SW480 (cell line): ENCODE data around the gene CUBN.

ENCODE experiments used
- DNase-seq: peaks from one replicate; pipeline ENCODE4 v3.0.0-alpha.2; 2016; ENCODE audit warnings: low spot score

CUBN gene

GRCh38 chr10:16987976-16988610 is 141.5 kb downstream of the CUBN start:
- no peak for DNase-seq

DNA sequence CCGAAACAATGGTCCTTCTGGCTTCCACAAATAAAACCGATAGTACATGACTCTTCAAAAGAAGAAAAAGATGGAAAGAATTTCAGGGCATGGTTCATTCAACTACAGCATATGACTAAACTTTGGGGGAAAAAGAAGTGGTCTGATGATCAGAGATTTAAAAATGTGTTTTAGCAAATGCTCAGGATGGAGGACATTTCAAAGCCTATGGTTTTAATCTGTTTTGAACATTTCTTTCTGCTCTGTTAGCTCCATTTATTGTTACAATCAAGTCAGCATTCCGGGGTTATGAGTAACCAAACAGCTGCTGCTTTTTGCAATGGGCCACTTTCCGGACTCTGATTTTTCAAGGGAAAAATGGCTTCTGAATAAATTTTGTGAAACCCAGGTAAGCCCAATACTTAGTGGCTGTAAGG is 142.4 kb downstream of the CUBN start:
- no peak for DNase-seq

DNA sequence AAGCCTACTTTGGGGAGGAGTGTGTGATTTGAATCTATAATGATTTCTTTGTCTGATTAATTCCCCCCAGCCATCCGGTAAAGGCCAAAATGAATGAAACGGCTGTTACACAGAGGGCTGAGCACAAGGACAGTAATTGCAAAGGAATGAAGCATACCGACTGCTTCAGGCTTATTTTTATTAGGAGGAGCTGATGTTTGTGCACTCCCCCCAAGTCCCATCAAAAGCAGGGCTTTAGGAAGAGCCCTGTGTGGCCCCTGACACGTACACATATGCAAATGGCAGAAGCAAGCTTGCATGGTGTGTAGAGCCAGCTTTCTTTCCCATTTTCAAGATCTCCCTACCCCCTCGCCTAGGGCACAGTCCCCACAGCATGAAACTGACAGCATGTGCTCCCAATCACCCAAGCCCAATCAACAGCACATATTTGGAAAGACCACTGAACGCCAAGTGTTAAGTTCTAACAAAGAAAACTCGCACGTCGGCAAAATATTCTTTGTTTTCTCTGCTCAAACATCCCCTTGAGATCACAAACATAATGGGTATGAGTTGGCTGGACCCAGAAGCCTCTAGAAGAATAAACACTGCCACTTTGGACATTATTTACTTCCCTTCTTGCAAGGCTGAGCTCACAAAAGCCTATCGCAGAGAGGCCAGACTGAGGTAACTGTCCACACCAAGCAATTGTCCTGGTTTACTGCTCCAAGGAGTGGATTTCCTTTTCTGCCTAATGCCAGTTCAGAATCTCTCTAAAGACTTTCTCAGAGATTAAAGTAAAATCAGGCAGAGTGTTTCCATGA is 143.0 kb downstream of the CUBN start:
- DNase-seq, result no peak

- no peak for DNase-seq
These were observed 143.6 kb downstream of the CUBN start for GRCh38 chr10:16986082-16986405.

DNA sequence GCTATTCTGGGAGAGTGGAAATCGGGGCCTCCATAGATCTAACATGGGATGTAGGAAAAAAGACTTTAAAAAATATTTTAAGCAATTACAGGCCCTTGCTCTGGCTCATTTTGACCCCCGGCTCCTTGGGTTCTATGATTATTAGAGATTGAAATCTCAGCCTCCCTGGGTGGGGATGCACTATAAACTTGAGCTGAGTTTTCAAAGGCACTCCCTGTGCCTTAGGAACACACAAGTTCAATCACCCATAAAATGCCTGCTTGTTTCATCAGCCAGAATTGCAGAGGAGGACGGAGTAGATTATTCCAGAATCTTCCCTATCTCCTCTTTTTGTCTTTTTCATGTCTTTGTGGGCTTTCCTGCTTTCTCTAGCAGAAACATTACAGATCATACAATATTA is 145.4 kb downstream of the CUBN start:
- no peak for DNase-seq

DNA sequence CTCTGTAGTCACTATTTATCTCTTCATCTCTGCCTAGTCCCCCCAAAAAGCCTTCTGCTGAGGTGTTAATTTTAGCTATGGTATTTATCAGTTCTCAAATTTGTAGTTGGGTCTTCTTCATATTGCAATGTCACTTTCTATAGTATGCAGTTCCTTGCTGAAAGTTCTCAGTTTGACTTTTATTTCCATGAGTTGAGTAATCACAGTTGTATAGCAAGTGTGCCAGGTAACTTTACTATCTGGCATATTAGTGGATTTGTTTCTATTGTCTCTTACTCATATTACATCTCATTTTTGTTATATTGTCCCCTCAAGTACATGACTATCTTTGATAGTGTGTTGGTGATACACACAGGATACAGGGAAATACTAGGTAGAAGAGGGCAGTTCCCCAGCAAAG is 152.8 kb downstream of the CUBN start:
- no peak for DNase-seq

DNA sequence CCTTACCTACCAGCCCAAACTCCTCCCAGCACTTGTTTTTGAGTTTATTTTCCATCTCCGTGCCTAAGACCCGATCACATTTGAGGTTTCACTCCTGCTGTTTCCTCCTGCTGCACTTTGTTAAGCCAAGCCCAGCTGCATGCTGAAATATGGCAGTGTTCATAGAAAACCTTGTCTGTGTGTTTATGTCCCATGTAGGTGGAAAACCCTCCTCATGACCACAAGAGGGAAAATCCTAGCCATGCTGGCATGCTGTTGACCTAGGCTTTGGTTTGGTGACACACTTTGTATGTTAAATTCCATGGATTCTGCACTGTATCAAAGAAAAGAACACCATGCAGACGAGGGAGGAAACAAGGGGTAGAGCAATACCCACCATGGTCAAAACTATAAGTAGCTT is 154.4 kb downstream of the CUBN start:
- DNase-seq, result no peak

DNA sequence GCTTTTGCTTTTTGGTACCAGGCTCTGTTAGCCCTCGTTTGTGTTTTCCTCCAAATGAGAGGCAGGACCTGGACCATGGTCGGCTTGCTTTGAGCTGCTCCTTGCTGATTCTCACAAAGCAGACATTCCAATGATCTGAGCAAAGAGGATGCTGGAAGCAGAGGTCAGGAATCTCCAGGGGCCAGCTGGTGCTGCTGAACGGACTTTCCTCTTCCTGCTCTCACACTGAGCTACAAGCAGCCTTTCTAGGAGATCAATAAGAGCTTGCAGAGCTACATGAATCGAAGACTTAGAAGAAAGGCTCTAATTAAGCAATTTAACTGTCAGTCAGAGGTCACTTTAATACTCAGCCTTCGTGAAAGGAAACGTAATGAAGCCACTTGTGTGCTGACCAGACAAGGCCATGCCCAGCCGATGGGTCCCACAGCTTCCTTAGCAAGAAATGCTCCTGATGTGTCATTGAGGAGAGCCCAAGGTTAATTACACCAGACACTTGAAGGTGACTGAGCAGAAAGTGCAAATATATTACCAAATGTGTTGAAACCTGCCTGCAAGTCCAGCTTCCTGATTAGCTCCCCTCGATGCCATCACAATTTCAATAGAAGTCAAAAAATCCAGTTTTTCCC is 161.1 kb downstream of the CUBN start:
- DNase-seq, result peak; percentile 38

GRCh38 chr10:16967866-16968415 is 161.7 kb downstream of the CUBN start:
- DNase-seq, result no peak

GRCh38 chr10:16966991-16967865 is 162.4 kb downstream of the CUBN start:
- no peak for DNase-seq

GRCh38 chr10:16965740-16966447 is 163.7 kb downstream of the CUBN start:
- DNase-seq, result peak; percentile 82

GRCh38 chr10:16965344-16965616 is 164.3 kb downstream of the CUBN start:
- no peak for DNase-seq

- DNase-seq, result no peak
These were observed 164.9 kb downstream of the CUBN start for GRCh38 chr10:16964576-16965343.

GRCh38 chr10:16960551-16960950 is 169.1 kb downstream of the CUBN start:
- no peak for DNase-seq

GRCh38 chr10:16957038-16957437 is 172.6 kb downstream of the CUBN start:
- DNase-seq, result no peak

DNA sequence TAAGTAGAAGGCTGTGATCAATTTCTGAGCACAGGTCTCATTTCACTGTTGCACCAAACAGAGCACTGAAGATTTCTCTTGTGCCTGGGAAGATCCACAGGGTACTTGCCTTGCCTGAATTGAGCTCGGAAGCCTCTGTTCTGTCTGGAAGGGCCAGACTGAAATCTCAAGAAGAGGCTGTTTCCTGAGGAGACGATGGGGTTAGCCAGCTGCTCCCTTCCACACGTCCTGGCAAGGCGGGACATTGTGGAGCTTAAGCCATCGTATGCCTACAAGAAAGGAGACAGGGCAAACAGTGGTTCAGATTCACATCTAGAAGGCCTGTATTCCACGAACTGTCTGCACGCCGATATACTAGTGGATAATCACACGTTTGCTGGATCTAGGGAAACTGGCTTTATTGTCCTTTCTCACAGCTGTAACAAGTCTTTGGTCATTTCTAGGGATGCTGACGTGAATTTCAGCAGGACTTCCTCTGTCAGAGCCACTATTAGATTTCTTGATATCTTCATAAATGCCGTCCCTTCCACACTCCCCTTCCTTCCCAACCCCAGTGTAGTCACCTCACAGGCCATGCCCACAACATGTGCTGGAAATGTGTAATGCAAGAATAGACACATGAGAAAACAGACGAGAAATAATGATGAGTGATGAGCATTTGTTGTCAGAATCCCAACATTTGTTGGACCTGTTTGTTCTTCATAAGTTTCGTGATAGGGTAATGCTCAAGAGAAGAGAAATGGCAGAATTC is 175.2 kb downstream of the CUBN start:
- DNase-seq, result no peak

- no peak for DNase-seq
These were observed 176.3 kb downstream of the CUBN start for GRCh38 chr10:16953270-16953669.

DNA sequence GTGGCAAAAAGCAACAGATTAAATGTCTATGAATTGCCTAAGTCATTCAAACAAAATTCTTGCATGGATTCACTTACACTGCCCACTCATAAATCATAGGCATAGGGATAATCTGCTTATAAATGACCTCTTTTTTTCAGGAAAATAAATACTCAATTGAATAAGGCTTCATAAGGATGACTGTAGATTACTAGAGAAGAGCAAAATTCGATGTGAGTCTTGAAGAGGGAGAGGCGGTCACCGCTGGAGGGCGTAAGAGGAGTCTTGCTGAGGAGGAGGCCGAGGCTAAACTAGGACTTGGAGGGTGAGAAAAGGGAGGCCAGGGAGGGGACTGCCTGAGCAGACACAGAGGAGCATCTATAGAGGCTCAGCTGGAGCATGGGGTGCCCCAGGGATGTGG is 177.0 kb downstream of the CUBN start:
- DNase-seq, result no peak

DNA sequence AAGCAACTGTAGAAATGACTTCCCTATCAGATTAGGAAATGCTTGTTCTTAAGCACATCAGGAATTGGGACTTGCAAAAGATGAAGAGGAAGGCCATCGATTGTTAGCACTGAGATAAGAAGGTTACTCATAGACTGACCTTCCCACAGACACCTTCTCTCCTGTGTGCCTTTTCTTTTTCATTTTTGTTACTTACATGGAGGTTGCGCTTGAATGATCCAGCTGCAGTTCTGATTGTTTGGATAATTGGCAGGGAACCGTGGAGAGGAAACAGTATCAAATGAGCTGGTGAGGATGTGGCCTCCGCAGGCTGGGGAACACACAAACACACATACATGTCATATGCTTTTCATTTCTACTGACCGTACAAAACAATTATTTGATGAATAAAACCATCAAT is 177.5 kb downstream of the CUBN start:
- DNase-seq, result no peak
